ENCODE results near the gene GLP2R. TPM values are rescaled to one million over a fixed set of nuclear protein-coding genes. Genes with fewer than 3 reads are reported as not detected.

The GLP2R gene
- total RNA-seq, 1 donor from 2014 or later, result not detected

DNA sequence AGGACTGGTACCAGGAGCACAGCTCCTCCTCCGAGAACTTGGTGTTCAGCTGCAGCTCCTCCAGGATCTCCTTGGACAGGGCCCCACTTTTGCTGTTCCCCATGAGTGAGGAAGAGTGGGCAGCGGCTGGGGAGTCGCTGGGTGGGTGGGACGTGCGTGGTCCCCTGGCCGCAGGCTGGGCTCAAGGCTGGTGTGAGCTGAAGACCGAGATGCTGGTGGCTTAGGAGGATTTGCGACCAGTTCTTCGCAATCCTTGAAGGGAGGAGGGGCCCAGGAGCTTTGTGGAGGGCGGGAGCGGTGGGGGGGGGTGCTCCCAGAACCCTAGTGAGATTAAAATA, 79.3 kb downstream of the GLP2R start, which contains the start of gene RCVRN:
Gene RCVRN, minus strand, starts transcription at position 194 of the 338 bp plus-strand sequence. Its CDS starts 91 bp downstream, at position 103.
- intact Hi-C loops (cut with micrococcal nuclease), result no loop called here
- ChIA-PET CTCF (no interaction called here), POLR2A (no interaction called here)
- DNase-seq (no peak), ATAC-seq (ENCODE audit: low read depth) (no peak)
- Mint-ChIP-seq H3K36me3 (ENCODE audit: low read depth) (no peaks in the 10 kb centered on the region), H3K27ac (no peak within 1 kb of the TSS), H3K9me3 (no peaks in the 10 kb centered on the region), H3K4me3 (no peak within 1 kb of the TSS), H3K27me3 (peaks cover 10% of the 10 kb centered on the region), H3K4me1 (no peaks in the 10 kb centered on the region)
- TF ChIP-seq, protein P1, sequence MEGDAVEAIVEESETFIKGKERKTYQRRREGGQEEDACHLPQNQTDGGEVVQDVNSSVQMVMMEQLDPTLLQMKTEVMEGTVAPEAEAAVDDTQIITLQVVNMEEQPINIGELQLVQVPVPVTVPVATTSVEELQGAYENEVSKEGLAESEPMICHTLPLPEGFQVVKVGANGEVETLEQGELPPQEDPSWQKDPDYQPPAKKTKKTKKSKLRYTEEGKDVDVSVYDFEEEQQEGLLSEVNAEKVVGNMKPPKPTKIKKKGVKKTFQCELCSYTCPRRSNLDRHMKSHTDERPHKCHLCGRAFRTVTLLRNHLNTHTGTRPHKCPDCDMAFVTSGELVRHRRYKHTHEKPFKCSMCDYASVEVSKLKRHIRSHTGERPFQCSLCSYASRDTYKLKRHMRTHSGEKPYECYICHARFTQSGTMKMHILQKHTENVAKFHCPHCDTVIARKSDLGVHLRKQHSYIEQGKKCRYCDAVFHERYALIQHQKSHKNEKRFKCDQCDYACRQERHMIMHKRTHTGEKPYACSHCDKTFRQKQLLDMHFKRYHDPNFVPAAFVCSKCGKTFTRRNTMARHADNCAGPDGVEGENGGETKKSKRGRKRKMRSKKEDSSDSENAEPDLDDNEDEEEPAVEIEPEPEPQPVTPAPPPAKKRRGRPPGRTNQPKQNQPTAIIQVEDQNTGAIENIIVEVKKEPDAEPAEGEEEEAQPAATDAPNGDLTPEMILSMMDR (IDR thresholded peaks at IDR 0.05), result no peak

DNA sequence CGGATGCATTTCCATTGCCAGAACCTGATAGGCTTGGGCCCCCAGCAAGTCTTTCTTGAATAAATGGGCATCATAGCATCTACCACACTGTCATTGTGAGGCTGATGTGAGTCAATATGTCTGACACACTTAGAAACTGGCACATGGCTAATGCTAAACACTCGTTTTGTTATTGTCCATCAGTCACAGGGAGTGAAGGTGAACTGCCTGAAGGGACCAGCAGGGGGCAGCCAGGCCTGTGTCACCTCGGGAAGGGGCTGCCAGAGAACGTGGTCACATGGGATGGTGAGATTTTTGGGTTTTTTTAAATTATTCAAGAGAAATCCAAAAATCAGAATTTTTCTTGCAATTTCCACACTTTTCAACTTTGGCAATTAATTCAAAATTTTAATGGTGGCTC, 80.2 kb downstream of the GLP2R start:
- peaks cover 5% of the 10 kb centered on the region for H3K27me3 Mint-ChIP-seq
- intact Hi-C loops (cut with micrococcal nuclease), result loop anchor here (1.0 kb wide), 1 partner anchor 712 kb away; no protein-coding TSS in a partner anchor
- no peaks in the 10 kb centered on the region for H3K9me3 Mint-ChIP-seq
- H3K36me3 Mint-ChIP-seq (ENCODE audit: low read depth), result no peaks in the 10 kb centered on the region
- ATAC-seq (ENCODE audit: low read depth), result no peak
- H3K4me1 Mint-ChIP-seq, result no peaks in the 10 kb centered on the region
- no peak overlapping the region for H3K27ac Mint-ChIP-seq
- no peak for DNase-seq
- no peak overlapping the region for H3K4me3 Mint-ChIP-seq
- ChIA-PET POLR2A (no interaction called here), CTCF (no interaction called here)
- TF ChIP-seq, protein P1 (IDR thresholded peaks at IDR 0.05), result no peak

DNA sequence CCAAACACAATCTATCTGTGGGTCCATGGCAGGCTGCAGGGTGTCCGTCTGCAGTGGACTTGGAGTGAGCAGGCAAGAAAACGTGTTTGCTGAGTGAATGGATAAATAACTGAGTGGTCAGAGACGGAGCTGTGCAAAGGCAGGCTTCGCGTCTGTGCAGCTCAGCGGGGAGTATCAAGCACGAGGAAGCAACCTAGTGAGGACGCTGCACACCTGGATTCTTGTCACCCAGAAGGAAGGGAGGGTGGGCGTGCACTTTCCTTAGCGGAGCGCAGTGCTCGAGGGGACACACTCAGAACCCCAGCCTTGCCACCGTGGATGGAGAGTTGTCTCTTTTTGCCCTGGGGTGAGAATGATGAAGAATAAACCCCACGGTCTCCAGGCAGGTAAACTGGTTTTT, 80.9 kb downstream of the GLP2R start:
- H3K27me3 Mint-ChIP-seq, result peaks cover 5% of the 10 kb centered on the region
- intact Hi-C loops (cut with micrococcal nuclease), result loop anchor here (1.0 kb wide), 1 partner anchor 712 kb away; no protein-coding TSS in a partner anchor

DNA sequence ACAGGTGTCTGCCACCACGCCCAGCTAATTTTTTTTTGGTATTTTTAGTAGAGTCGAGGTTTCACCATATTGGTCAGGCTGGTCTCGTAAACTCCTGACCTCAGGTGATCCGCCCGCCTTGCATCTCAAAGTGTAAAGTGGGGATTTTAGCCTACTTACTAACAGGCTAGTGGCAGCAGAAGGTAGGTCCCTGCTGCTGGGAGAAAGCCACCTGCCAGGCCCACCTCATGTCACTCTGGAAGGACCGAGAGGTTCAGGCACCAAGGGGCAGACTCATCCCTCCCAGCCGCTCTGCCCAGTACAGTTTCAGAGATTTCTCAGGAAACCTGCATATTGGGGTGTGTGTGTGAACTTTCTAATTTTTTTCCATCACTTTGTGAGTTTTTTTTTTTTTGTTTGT, 81.4 kb downstream of the GLP2R start:
- Mint-ChIP-seq H3K4me3 (no peak overlapping the region), H3K4me1 (no peaks in the 10 kb centered on the region), H3K27me3 (peaks cover 5% of the 10 kb centered on the region), H3K27ac (no peak overlapping the region), H3K36me3 (ENCODE audit: low read depth) (no peaks in the 10 kb centered on the region), H3K9me3 (no peaks in the 10 kb centered on the region)
- DNase-seq, result no peak
- intact Hi-C loops (cut with micrococcal nuclease), result no loop called here
- TF ChIP-seq, protein P1 (IDR thresholded peaks at IDR 0.05), result no peak
- ATAC-seq (ENCODE audit: low read depth), result no peak
- ChIA-PET CTCF (no interaction called here), POLR2A (no interaction called here)

More for the DNA sequence above, 80.9 kb downstream of the GLP2R start:
- Mint-ChIP-seq H3K4me3 (no peak overlapping the region), H3K36me3 (ENCODE audit: low read depth) (no peaks in the 10 kb centered on the region), H3K27ac (no peak overlapping the region), H3K4me1 (no peaks in the 10 kb centered on the region), H3K9me3 (no peaks in the 10 kb centered on the region)
- TF ChIP-seq, protein P1 (IDR thresholded peaks at IDR 0.05), result no peak
- POLR2A ChIA-PET, result no interaction called here
- CTCF ChIA-PET, result no interaction called here
- DNase-seq (no peak), ATAC-seq (ENCODE audit: low read depth) (no peak)

DNA sequence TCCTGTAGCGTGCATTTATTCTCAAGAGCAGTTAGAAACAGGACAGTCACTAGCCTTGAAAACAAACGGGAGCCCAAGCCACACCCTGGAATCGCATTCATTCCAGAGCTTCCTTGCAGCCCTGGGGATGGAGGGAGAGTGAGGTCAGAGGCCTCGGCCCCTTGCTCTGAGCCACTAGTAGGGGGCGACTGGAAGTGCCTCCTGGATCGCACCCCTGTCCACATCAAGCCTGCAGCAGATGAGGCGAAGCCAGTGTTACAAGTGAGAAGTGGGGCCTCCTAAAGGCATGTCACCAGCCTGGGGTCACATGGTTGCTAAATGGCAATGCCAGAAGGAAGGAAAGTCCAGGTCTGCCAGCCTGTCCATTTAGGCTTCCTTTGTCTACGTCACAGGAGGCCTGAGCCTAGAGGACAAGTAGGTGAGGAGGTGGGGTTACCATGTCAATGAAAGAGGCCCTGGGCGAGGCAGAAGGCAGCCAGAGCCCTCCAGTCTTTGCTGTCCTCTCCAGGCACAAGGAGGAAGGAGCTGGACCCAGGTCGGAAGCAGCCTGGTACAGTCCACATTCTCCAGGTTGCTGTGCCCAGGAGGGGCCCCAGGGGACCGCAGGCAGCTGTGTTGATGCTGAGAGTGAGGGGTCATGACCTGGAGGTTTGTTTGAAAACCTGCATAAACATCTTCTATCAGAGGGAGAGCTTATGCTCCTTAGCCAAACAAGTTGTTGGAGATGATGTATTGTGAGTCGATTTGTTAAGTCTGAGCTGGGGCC, 82.3 kb downstream of the GLP2R start:
- Mint-ChIP-seq H3K27ac (no peak overlapping the region), H3K4me1 (no peaks in the 10 kb centered on the region), H3K27me3 (peaks cover 4% of the 10 kb centered on the region), H3K36me3 (ENCODE audit: low read depth) (no peaks in the 10 kb centered on the region), H3K9me3 (no peaks in the 10 kb centered on the region), H3K4me3 (no peak overlapping the region)
- TF ChIP-seq, protein P1 (IDR thresholded peaks at IDR 0.05), result no peak
- DNase-seq (no peak), ATAC-seq (ENCODE audit: low read depth) (no peak)
- ChIA-PET CTCF (no interaction called here), POLR2A (no interaction called here)
- intact Hi-C loops (cut with micrococcal nuclease), result no loop called here

Measured in activated B cell treated with CpG ODN at 0.5 μM for 24 hours (primary cell).